Measurements from ENCODE around the gene ALOXE3.

The ALOXE3 gene

GRCh38 chr17:8091033-8091687, 27.2 kb downstream of the ALOXE3 start:
- DNase-seq (ENCODE audit: low read depth, low spot score): no peak
- no peak overlapping the region for H3K4me3 ChIP-seq (ENCODE audit: low read depth, low read length)
- no peak for TF ChIP-seq CTCF (IDR thresholded peaks at IDR 0.05; ENCODE audit: low read depth, low read length)
- in situ Hi-C loops (cut with HindIII; ENCODE audit: low sequenced_read_pairs): no loop called here

GRCh38 chr17:8089728-8090127, 28.6 kb downstream of the ALOXE3 start:
- in situ Hi-C loops (cut with HindIII; ENCODE audit: low sequenced_read_pairs): no loop called here

GRCh38 chr17:8087952-8088230, 30.4 kb downstream of the ALOXE3 start:
- H3K4me3 ChIP-seq (ENCODE audit: low read depth, low read length): no peak overlapping the region
- TF ChIP-seq CTCF (IDR thresholded peaks at IDR 0.05; ENCODE audit: low read depth, low read length): no peak
- in situ Hi-C loops (cut with HindIII; ENCODE audit: low sequenced_read_pairs): no loop called here
- no peak for DNase-seq (ENCODE audit: low read depth, low spot score)

More at GRCh38 chr17:8089728-8090127, 28.6 kb downstream of the ALOXE3 start:
- H3K4me3 ChIP-seq (ENCODE audit: low read depth, low read length): no peak overlapping the region
- TF ChIP-seq CTCF (IDR thresholded peaks at IDR 0.05; ENCODE audit: low read depth, low read length): no peak
- no peak for DNase-seq (ENCODE audit: low read depth, low spot score)

- in situ Hi-C loops (cut with HindIII; ENCODE audit: low sequenced_read_pairs): no loop called here
- no peak for TF ChIP-seq CTCF (IDR thresholded peaks at IDR 0.05; ENCODE audit: low read depth, low read length)
- no peak within 1 kb of the TSS for H3K4me3 ChIP-seq (ENCODE audit: low read depth, low read length)
- no peak for DNase-seq (ENCODE audit: low read depth, low spot score)
Observed at GRCh38 chr17:8087075-8087951, 31.0 kb downstream of the ALOXE3 start, which contains the start of gene ALOX12B. Gene ALOX12B, minus strand, starts transcription at chr17:8087716. Its CDS starts 274 bp downstream, at chr17:8087442.

GRCh38 chr17:8084250-8084649, 34.1 kb downstream of the ALOXE3 start:
- in situ Hi-C loops (cut with HindIII; ENCODE audit: low sequenced_read_pairs): no loop called here
- no peak overlapping the region for H3K4me3 ChIP-seq (ENCODE audit: low read depth, low read length)
- no peak for DNase-seq (ENCODE audit: low read depth, low spot score)
- TF ChIP-seq CTCF (IDR thresholded peaks at IDR 0.05; ENCODE audit: low read depth, low read length): no peak

GRCh38 chr17:8082292-8082691, 36.0 kb downstream of the ALOXE3 start:
- no peak overlapping the region for H3K4me3 ChIP-seq (ENCODE audit: low read depth, low read length)
- no peak for DNase-seq (ENCODE audit: low read depth, low spot score)
- TF ChIP-seq CTCF (IDR thresholded peaks at IDR 0.05; ENCODE audit: low read depth, low read length): no peak
- in situ Hi-C loops (cut with HindIII; ENCODE audit: low sequenced_read_pairs): no loop called here

Data from astrocyte of the spinal cord (primary cell).